GM18498 (cell line): ENCODE results near the gene PEAR1.

Experiments
- ATAC-seq: cut with Tn5 transposase; IDR thresholded peaks from one replicate; pipeline ENCODE4 v1.9.1; 2021; ENCODE audit warnings: mild to moderate bottlenecking, moderate library complexity; ENCODE audit not compliant: unreplicated experiment

The PEAR1 gene

GRCh38 chr1:156859523-156860112, 33.9 kb upstream of the PEAR1 start:
- no peak for ATAC-seq

GRCh38 chr1:156860113-156860627, 33.3 kb upstream of the PEAR1 start:
- ATAC-seq: no peak

- no peak for ATAC-seq
Measured at GRCh38 chr1:156860628-156861423, 32.7 kb upstream of the PEAR1 start, which contains the start of gene NTRK1. NTRK1 (plus strand) TSS chr1:156860865; CDS start chr1:156860935, 70 bp downstream.

- ATAC-seq: no peak
Measured at GRCh38 chr1:156862584-156862983, 30.9 kb upstream of the PEAR1 start.

GRCh38 chr1:156862997-156863599, 30.4 kb upstream of the PEAR1 start:
- no peak for ATAC-seq

GRCh38 chr1:156863631-156864030, 29.9 kb upstream of the PEAR1 start:
- no peak for ATAC-seq

GRCh38 chr1:156864796-156865195, 28.7 kb upstream of the PEAR1 start:
- ATAC-seq: no peak

GRCh38 chr1:156865258-156865657, 28.3 kb upstream of the PEAR1 start:
- no peak for ATAC-seq

- no peak for ATAC-seq
Measured at GRCh38 chr1:156865865-156866248, 27.7 kb upstream of the PEAR1 start.

GRCh38 chr1:156866249-156866909, 27.1 kb upstream of the PEAR1 start:
- ATAC-seq: no peak

GRCh38 chr1:156868341-156868740, 25.2 kb upstream of the PEAR1 start:
- ATAC-seq: no peak

GRCh38 chr1:156869455-156869854, 24.1 kb upstream of the PEAR1 start:
- ATAC-seq: no peak

- no peak for ATAC-seq
Measured at GRCh38 chr1:156873659-156874058, 19.9 kb upstream of the PEAR1 start.

GRCh38 chr1:156874142-156874541, 19.4 kb upstream of the PEAR1 start:
- no peak for ATAC-seq

- no peak for ATAC-seq
Measured at GRCh38 chr1:156874572-156875340, 18.8 kb upstream of the PEAR1 start.

- ATAC-seq: no peak
Measured at GRCh38 chr1:156875341-156875615, 18.2 kb upstream of the PEAR1 start.

- no peak for ATAC-seq
Measured at GRCh38 chr1:156876281-156876680, 17.2 kb upstream of the PEAR1 start.

- no peak for ATAC-seq
Measured at GRCh38 chr1:156877433-156878170, 15.9 kb upstream of the PEAR1 start.

- ATAC-seq: no peak
Measured at GRCh38 chr1:156879876-156880275, 13.6 kb upstream of the PEAR1 start.

- ATAC-seq: no peak
Measured at GRCh38 chr1:156880473-156880872, 13.0 kb upstream of the PEAR1 start.
